A673 (cell line): ENCODE results near the gene GALNT18. TPM values are rescaled to one million over a fixed set of nuclear protein-coding genes. Genes with fewer than 3 reads are reported as not detected.

Source experiments
- BruUV-seq: library from RNA; stranded (reverse); fragments of 400-500 nt; replicated peaks from 2 replicates; lab custom pipeline; 2021; lab: Mats Ljungman, UMichigan
- CTCF ChIA-PET: fragments of 300-600 bp; sonication (Branson Sonifier 250); formaldehyde crosslinking; loops from one replicate; lab custom pipeline; 2022; ENCODE audit warnings: antibody characterized with exemption; lab: Charles Lee
- POLR2A ChIA-PET: fragments of 300-600 bp; sonication (Branson Sonifier 250); formaldehyde crosslinking; loops from one replicate; lab custom pipeline; 2022; ENCODE audit warnings: antibody characterized with exemption; ENCODE audit not compliant: low non-redundant PET; lab: Charles Lee
- DNase-seq: peaks from one replicate; pipeline ENCODE4 v3.0.0-alpha.2; 2015; ENCODE audit warnings: low spot score
- H3K27ac ChIP-seq: fragments of 200-600 bp; sonication (generic); 2 replicates; pipeline ENCODE4 v1.5.1; 2016; ENCODE audit warnings: mixed run types, low read depth, mild to moderate bottlenecking, mixed read lengths, antibody characterized with exemption, low read length; ENCODE audit not compliant: poor library complexity, severe bottlenecking
- H3K27me3 ChIP-seq: fragments of 200-600 bp; sonication (generic); replicated peaks from 2 replicates; pipeline ENCODE4 v1.6.1; 2017; ENCODE audit warnings: mixed run types, low read depth, mild to moderate bottlenecking, mixed read lengths, antibody characterized with exemption, low read length; ENCODE audit not compliant: insufficient read depth, poor library complexity
- H3K36me3 ChIP-seq: fragments of 200-600 bp; sonication (generic); 2 replicates; pipeline ENCODE4 v1.6.1; 2016; ENCODE audit warnings: mixed run types, mild to moderate bottlenecking, mixed read lengths, antibody characterized with exemption, low read length; ENCODE audit not compliant: insufficient read depth, poor library complexity, severe bottlenecking
- H3K4me1 ChIP-seq: fragments of 200-600 bp; sonication (generic); 2 replicates; pipeline ENCODE4 v1.6.1; 2017; ENCODE audit warnings: mixed run types, mild to moderate bottlenecking, mixed read lengths, antibody characterized with exemption, low read length; ENCODE audit not compliant: insufficient read depth, poor library complexity, severe bottlenecking
- H3K4me3 ChIP-seq: fragments of 200-600 bp; sonication (generic); 2 replicates; pipeline ENCODE4 v1.5.1; 2016; ENCODE audit warnings: low read depth, mixed run types, mild to moderate bottlenecking, mixed read lengths, low read length; ENCODE audit not compliant: poor library complexity, severe bottlenecking
- H3K9me3 ChIP-seq: fragments of 200-600 bp; sonication (generic); 2 replicates; pipeline ENCODE4 v1.6.1; 2016; ENCODE audit warnings: mixed run types, low read depth, mild to moderate bottlenecking, mixed read lengths, antibody characterized with exemption, low read length; ENCODE audit not compliant: poor library complexity, severe bottlenecking
- CTCF ChIP-seq: fragments of 300-800, 200-600 bp; sonication (generic); conservative IDR thresholded peaks from 2 replicates; pipeline ENCODE4 v1.5.1; 2017; ENCODE audit warnings: low read depth, mild to moderate bottlenecking, antibody characterized with exemption, low read length, moderate library complexity, mixed read lengths
- EZH2 ChIP-seq: fragments of 200-600 bp; sonication (generic); IDR thresholded peaks from 2 replicates; pipeline ENCODE4 v1.6.1; 2017; ENCODE audit warnings: borderline replicate concordance, low read depth, mild to moderate bottlenecking, mixed read lengths, antibody characterized with exemption, low read length; ENCODE audit not compliant: poor library complexity, severe bottlenecking
- intact Hi-C: fragments of 100-400 bp; cut with micrococcal nuclease; formaldehyde crosslinking; loops from one replicate; pipeline ENCODE4 v1.10.0; 2022; ENCODE audit not compliant: unreplicated experiment
- total RNA-seq: library from RNA; stranded (reverse); gene quantifications from 2 replicates; pipeline ENCODE4 v1.2.3, GENCODE V29; 2021

The GALNT18 gene
- total RNA-seq, 1 experiment from 2014 or later: 0.37 TPM

GRCh38 chr11:11372461-11372860 lies 249.3 kb downstream of the GALNT18 start:
- ChIA-PET POLR2A (no interaction called here), CTCF (no interaction called here)
- H3K4me1 ChIP-seq: no peaks in the 10 kb centered on the region
- no peaks in the 10 kb centered on the region for H3K27me3 ChIP-seq
- no peak overlapping the region for H3K4me3 ChIP-seq
- intact Hi-C loops: no loop called here
- H3K9me3 ChIP-seq: no peaks in the 10 kb centered on the region
- H3K36me3 ChIP-seq: no peaks in the 10 kb centered on the region
- DNase-seq: no peak
- no peak for TF ChIP-seq CTCF
- no peak for TF ChIP-seq EZH2
- no TSS peak for BruUV-seq
- H3K27ac ChIP-seq: no peak overlapping the region

DNA sequence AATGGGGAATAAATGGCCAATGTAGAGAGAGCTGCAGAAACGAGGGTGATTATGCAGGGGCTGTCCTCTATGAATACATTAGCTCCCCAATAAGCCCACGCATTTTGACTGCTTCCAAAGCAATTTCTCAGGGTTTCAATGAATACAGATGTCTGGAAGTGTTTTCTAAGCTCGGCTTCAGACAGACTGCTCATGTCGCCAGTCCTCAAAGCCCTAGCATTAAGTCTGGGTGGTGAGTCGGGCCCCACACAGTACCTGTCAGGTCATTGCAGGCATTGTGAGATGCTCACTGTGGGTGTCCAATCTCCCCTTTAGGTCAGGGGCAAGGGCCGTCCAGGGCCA lies 250.9 kb downstream of the GALNT18 start:
- TF ChIP-seq CTCF (no peak), EZH2 (no peak)
- no peaks in the 10 kb centered on the region for H3K4me1 ChIP-seq
- no peak for DNase-seq
- ChIA-PET POLR2A (no interaction called here), CTCF (no interaction called here)
- no peaks in the 10 kb centered on the region for H3K9me3 ChIP-seq
- H3K4me3 ChIP-seq: no peak overlapping the region
- H3K27ac ChIP-seq: no peak overlapping the region
- no TSS peak for BruUV-seq
- intact Hi-C loops: no loop called here
- no peaks in the 10 kb centered on the region for H3K27me3 ChIP-seq
- H3K36me3 ChIP-seq: no peaks in the 10 kb centered on the region

DNA sequence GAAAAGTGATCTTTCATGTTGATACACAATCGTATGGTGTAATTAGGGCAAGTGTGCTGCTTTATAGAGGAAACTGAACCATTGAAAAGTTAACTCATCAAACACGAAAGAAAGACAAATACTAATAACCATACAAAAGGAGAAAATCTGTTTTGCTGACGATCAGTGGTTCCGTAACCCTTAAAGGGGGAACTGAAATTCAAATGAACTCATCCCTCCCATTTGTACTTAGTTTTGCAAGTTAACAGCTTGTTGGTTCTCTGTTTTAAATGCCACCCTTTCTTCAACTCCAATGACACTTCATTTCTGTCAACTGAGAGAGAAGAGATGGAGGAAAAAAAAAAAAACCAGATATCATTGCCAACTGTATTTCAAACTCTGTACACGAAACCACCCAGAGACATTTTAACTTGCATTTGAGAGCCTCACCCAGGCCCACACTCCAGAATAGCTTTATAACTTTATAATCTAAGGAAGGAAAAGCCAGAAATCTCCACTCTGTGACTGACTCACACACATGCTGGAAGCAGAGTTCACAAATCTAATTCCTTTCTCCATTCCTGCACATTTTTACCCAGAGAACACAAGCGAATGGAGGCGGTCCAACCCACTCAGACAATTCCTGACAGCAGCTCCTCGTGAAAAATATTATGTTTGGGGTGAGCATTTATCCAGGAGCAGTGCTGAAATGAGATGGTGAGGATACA lies 251.4 kb downstream of the GALNT18 start:
- H3K27ac ChIP-seq: no peak overlapping the region
- no peaks in the 10 kb centered on the region for H3K27me3 ChIP-seq
- no peak for DNase-seq
- POLR2A ChIA-PET: no interaction called here
- CTCF ChIA-PET: no interaction called here
- H3K36me3 ChIP-seq: no peaks in the 10 kb centered on the region
- no peaks in the 10 kb centered on the region for H3K4me1 ChIP-seq
- TF ChIP-seq CTCF (no peak), EZH2 (no peak)
- intact Hi-C loops: no loop called here
- no peak overlapping the region for H3K4me3 ChIP-seq
- H3K9me3 ChIP-seq: no peaks in the 10 kb centered on the region
- BruUV-seq: no TSS peak
